ENCODE results near the gene CTNNB1. TPM values are rescaled to one million over a fixed set of nuclear protein-coding genes. Genes with fewer than 3 reads are reported as not detected.
"Not testable (repeated sequence)": the region's sequence is repeated elsewhere in the genome, so short reads cannot be mapped to it uniquely, and the experiment has no call there.

CTNNB1 gene
- total RNA-seq, 1 donor from 2014 or later = 230 TPM

DNA sequence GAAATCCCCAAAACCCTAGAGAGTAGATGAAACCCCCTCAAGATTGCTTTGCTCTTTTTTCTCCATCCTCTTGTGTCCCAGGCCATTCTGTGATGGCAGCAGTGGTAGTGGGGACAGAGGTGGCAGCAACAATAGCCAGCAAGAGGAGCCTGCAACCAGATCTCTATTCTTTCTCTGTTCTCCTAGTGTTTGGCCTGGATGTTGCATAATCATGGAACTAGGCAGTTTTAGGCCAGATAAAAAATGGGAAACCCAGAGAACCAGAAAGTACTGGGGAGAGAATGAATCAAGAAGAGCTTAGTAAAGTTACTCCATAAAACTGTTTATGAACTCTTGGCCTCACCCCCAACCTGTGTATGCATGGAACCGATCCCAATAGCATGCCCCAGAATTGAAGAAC is 52.3 kb downstream of the CTNNB1 start:
- no peak for DNase-seq (ENCODE audit: low spot score)
- H3K4me3 Mint-ChIP-seq (ENCODE audit: low read depth) = no peak overlapping the region
- H3K36me3 Mint-ChIP-seq (ENCODE audit: low read depth) = no peaks in the 10 kb centered on the region
- no peaks in the 10 kb centered on the region for H3K9me3 Mint-ChIP-seq
- intact Hi-C loops (cut with micrococcal nuclease) = no loop called here
- no peak overlapping the region for H3K27ac Mint-ChIP-seq
- peaks cover 7% of the 10 kb centered on the region for H3K27me3 Mint-ChIP-seq (ENCODE audit: low read depth)
- H3K4me1 Mint-ChIP-seq (ENCODE audit: low read depth) = no peaks in the 10 kb centered on the region

DNA sequence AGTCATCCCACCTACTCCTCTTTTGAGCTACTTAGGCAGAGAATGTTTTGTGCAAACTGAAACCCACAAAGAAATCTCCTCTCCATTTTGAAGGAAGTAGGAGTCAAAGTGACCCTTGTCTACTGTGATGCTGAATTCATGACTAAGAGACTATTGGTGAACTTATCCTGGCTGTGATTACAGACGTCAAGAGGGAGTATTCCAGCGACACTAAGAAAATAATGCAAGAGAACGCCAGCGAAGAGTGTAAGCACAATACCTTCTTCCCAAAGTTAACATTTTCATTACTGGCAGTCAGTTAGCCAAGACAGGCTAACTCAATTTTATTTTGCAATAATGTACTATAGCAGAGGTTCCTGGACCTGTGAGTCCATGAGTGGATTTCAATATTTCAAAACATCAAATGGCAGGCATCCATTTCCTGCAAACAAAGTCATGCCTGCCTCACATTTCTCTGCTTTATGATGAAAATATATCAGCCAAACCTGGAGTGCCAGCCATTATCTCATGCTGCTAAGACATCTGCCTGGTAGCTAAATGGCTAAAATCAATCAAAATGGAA is 59.0 kb downstream of the CTNNB1 start:
- H3K4me1 Mint-ChIP-seq (ENCODE audit: low read depth) = no peaks in the 10 kb centered on the region
- no peak overlapping the region for H3K27ac Mint-ChIP-seq
- H3K4me3 Mint-ChIP-seq (ENCODE audit: low read depth) = no peak overlapping the region
- intact Hi-C loops (cut with micrococcal nuclease) = no loop called here
- no peak for DNase-seq (ENCODE audit: low spot score)
- H3K27me3 Mint-ChIP-seq (ENCODE audit: low read depth) = no peaks in the 10 kb centered on the region
- H3K9me3 Mint-ChIP-seq = no peaks in the 10 kb centered on the region
- H3K36me3 Mint-ChIP-seq (ENCODE audit: low read depth) = no peaks in the 10 kb centered on the region

DNA sequence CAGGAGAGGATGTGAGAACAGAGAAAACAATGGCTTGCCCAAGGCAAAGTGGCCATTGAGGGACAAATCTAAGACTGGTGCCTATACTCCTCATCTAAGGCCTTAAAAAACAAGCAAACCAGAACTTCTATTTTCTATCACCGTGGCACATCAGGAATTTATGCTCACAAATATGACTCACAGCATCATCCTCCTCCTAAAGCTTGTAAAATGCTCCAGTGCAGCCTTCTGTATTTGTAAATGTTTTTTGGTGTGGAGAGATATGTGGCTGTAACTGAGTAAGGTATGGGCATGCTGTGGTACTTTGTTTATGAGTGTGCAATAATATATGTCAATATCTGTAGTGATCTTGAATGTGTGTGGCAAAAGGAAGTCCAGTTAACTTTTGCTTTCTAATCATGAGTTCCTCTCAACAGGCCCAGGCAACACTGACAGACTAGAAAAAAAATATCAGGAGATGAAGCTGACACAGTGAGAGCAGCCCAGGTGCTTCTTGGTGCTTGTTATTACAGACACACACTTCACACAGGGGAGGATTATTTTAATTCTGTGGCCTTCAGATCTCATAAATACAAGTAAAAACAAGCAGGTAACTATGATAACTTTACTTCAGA is 60.3 kb downstream of the CTNNB1 start:
- intact Hi-C loops (cut with micrococcal nuclease) = no loop called here
- Mint-ChIP-seq H3K27ac (no peak overlapping the region), H3K36me3 (ENCODE audit: low read depth) (no peaks in the 10 kb centered on the region), H3K9me3 (no peaks in the 10 kb centered on the region), H3K4me3 (ENCODE audit: low read depth) (no peak overlapping the region), H3K27me3 (ENCODE audit: low read depth) (no peaks in the 10 kb centered on the region), H3K4me1 (ENCODE audit: low read depth) (no peaks in the 10 kb centered on the region)
- no peak for DNase-seq (ENCODE audit: low spot score)

DNA sequence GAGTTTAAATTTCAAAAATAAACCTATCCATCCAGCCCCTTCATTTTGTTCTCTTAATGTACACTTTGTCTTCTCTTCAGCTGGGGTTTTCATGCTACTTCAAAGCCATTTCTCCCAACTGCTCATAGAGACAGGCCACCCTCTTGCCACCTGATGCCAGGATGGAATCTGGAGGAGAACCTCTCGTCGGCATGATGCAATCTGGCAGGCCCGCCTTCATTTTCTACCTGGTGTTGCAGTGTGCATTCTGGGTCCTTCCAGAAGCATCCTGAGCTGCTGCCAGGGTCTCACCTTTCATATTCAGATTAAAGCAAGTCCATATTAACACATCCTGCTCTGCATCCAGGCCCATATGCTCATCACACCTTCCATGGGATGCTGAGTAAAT is 60.8 kb downstream of the CTNNB1 start:
- Mint-ChIP-seq H3K9me3 (no peaks in the 10 kb centered on the region), H3K36me3 (ENCODE audit: low read depth) (no peaks in the 10 kb centered on the region), H3K4me3 (ENCODE audit: low read depth) (no peak overlapping the region), H3K27ac (no peak overlapping the region), H3K4me1 (ENCODE audit: low read depth) (no peaks in the 10 kb centered on the region), H3K27me3 (ENCODE audit: low read depth) (no peaks in the 10 kb centered on the region)
- intact Hi-C loops (cut with micrococcal nuclease) = no loop called here
- no peak for DNase-seq (ENCODE audit: low spot score)

DNA sequence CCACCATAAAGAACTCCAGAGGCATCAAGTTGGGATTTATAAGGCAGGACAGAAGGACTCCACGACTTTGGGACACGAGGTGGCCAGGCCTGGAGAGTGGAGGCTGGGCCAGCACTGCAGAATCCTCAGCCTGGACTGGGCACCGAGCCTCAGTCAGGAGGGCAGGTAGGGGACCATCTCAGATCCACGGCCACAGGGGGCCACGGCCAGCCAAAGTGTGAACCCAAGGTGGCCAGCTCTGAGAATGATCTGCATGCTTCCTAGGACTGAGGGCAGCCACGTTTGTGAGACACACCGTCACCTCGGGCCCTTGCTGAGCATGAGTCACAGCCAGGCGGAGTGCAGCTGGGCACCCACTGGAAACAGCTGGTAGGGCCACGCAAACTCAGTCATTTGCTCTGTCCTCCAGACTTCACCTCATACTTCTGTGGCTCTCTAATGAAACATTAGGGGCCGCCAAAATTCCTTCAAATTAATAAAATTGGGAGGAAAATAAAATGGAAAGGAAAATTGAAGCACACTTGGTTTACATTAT is 65.8 kb downstream of the CTNNB1 start:
- no peak for DNase-seq (ENCODE audit: low spot score)

DNA sequence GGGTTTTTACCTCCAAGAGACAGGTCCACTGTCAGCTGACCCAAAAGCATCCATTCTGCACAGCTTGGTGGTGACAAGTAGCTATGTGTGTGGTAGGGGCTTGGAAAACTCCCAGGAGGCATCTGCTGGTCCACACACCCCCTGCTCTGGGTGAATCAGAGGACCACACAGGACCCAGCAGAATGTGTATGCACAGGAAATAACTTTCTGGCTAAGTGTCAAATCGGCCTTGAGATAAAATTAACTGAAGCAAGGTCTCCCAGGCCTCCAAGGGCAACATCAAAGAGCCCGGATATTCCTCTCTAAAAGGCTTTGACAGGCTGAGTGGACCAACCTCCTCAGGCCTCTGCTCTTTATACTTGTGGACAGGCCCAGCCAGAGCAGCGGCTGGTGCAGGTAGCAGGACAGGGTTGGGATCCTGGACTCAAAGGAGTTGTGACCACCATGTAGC is 66.5 kb downstream of the CTNNB1 start:
- Mint-ChIP-seq H3K4me3 (ENCODE audit: low read depth) (no peak overlapping the region), H3K27me3 (ENCODE audit: low read depth) (no peaks in the 10 kb centered on the region), H3K9me3 (no peaks in the 10 kb centered on the region), H3K36me3 (ENCODE audit: low read depth) (no peaks in the 10 kb centered on the region), H3K27ac (no peak overlapping the region), H3K4me1 (ENCODE audit: low read depth) (no peaks in the 10 kb centered on the region)
- intact Hi-C loops (cut with micrococcal nuclease) = no loop called here
- DNase-seq (ENCODE audit: low spot score) = no peak

More for the DNA sequence above, 65.8 kb downstream of the CTNNB1 start:
- no peaks in the 10 kb centered on the region for H3K9me3 Mint-ChIP-seq
- H3K36me3 Mint-ChIP-seq (ENCODE audit: low read depth) = no peaks in the 10 kb centered on the region
- H3K4me1 Mint-ChIP-seq (ENCODE audit: low read depth) = no peaks in the 10 kb centered on the region
- H3K27me3 Mint-ChIP-seq (ENCODE audit: low read depth) = no peaks in the 10 kb centered on the region
- no peak overlapping the region for H3K27ac Mint-ChIP-seq
- H3K4me3 Mint-ChIP-seq (ENCODE audit: low read depth) = no peak overlapping the region
- intact Hi-C loops (cut with micrococcal nuclease) = no loop called here

DNA sequence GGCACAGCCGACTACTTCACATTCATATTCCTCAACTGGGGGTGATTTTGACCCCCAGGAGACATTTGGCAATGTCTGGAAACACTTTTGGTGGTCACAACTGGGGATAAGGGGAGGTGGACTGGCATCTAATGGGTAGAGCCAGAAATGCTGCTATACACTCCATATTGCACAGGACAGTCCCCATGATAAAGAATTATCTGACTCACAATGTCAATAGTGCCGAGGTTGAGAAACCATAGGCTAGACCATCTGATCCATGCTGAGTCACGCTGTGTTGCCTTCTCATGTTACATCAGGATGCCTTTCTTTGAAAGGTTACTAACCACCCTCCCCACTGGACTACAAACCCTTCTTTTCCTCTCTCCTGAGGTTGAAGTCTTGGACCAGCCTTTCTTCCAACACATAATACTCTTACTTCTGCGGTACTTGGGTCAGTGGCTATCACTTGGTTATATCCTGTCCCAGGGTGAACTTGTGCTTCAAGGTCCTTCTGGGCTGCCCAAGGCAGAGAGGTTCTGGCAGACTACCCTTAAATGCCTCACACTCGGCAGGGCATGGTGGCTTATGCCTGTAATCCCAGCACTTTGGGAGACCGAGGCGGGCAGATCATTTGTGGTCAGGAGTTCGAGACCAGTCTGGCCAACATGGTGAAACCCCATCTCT is 68.8 kb downstream of the CTNNB1 start:
- Mint-ChIP-seq H3K27me3 (ENCODE audit: low read depth) (no peaks in the 10 kb centered on the region), H3K36me3 (ENCODE audit: low read depth) (no peaks in the 10 kb centered on the region), H3K27ac (no peak overlapping the region), H3K4me3 (ENCODE audit: low read depth) (no peak overlapping the region), H3K4me1 (ENCODE audit: low read depth) (no peaks in the 10 kb centered on the region), H3K9me3 (no peaks in the 10 kb centered on the region)
- no peak for DNase-seq (ENCODE audit: low spot score)
- intact Hi-C loops (cut with micrococcal nuclease) = no loop called here

DNA sequence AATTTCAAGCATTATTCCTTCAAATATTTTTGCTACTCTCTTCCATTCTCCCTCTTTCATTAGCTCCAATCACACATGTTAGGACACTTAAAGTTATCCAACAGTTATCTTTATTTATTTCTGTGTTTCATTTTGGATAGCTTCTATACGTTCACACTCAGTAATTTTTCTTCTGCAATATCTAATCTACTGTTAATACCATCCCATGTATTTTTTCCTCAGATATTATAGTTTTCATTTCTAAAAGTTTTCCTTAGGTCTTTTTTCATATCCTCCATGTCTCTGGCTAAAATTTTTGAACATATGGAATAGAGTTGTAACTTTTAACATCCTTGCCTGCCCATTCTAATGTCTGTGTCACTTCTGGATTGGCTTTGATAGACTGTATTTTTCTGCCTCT is 73.4 kb downstream of the CTNNB1 start:
- H3K4me3 Mint-ChIP-seq (ENCODE audit: low read depth) = no peak overlapping the region
- no peaks in the 10 kb centered on the region for H3K27me3 Mint-ChIP-seq (ENCODE audit: low read depth)
- no peak for DNase-seq (ENCODE audit: low spot score)
- H3K36me3 Mint-ChIP-seq (ENCODE audit: low read depth) = no peaks in the 10 kb centered on the region
- H3K9me3 Mint-ChIP-seq = no peaks in the 10 kb centered on the region
- no peaks in the 10 kb centered on the region for H3K4me1 Mint-ChIP-seq (ENCODE audit: low read depth)
- H3K27ac Mint-ChIP-seq = no peak overlapping the region
- intact Hi-C loops (cut with micrococcal nuclease) = no loop called here

DNA sequence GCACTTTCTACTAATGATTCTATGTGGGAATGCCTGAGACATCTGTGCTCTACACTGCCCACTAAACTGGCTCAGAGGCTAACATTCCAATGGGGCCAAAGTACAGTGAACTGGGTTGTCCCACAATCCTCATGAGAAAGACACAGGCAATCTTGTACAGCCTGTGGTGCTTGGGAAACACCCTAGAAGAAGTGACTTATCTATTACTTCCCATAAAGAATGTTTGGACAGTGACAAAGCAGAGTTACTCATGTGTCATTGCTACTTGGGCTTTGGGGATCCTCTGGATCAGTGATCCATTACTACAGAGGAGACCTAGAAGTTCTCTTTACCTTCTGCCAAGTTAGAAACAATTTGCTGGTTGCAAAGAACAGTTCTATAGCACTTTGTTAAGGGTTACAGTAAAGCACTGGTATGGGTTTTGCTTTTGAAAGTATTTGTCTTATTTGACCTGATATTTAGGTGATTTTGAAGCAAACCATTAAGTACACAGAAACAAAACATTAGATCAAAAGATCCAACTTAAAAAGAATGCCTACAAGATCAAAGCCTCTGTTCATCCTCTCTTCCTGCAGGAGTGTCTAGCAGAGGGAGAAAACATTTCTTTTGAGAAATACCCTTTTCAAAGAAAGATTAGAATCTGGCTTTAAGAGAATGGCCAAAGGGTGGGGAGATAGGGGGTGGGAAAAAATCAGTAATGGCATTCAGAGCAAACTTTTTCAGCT is 75.8 kb downstream of the CTNNB1 start:
- H3K9me3 Mint-ChIP-seq = no peaks in the 10 kb centered on the region
- no peak overlapping the region for H3K4me3 Mint-ChIP-seq (ENCODE audit: low read depth)
- no peaks in the 10 kb centered on the region for H3K4me1 Mint-ChIP-seq (ENCODE audit: low read depth)
- H3K36me3 Mint-ChIP-seq (ENCODE audit: low read depth) = no peaks in the 10 kb centered on the region
- H3K27me3 Mint-ChIP-seq (ENCODE audit: low read depth) = no peaks in the 10 kb centered on the region
- DNase-seq (ENCODE audit: low spot score) = no peak
- intact Hi-C loops (cut with micrococcal nuclease) = no loop called here
- no peak overlapping the region for H3K27ac Mint-ChIP-seq

DNA sequence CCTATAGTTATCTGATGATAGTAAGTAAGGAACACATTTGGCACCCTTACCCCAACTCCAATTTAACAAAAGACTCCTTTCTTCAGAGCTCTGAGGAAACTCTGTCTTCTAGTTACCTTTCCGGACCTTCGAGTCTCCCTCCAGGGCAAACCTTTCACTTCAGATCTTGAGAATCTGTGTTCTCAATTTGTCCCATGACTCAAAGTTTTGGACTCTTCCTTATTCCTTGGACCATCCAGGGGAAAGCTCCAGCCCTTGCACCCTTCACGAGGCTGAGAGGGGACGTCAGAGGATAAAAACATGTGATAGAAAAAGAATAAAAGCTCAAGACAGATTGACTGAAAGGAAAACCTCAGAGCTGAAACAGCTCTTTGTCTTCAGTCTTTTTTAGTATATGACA is 76.9 kb downstream of the CTNNB1 start:
- no peaks in the 10 kb centered on the region for H3K4me1 Mint-ChIP-seq (ENCODE audit: low read depth)
- no peak overlapping the region for H3K27ac Mint-ChIP-seq
- no peak overlapping the region for H3K4me3 Mint-ChIP-seq (ENCODE audit: low read depth)
- H3K36me3 Mint-ChIP-seq (ENCODE audit: low read depth) = no peaks in the 10 kb centered on the region
- no peak for DNase-seq (ENCODE audit: low spot score)
- intact Hi-C loops (cut with micrococcal nuclease) = no loop called here
- no peaks in the 10 kb centered on the region for H3K9me3 Mint-ChIP-seq
- no peaks in the 10 kb centered on the region for H3K27me3 Mint-ChIP-seq (ENCODE audit: low read depth)

DNA sequence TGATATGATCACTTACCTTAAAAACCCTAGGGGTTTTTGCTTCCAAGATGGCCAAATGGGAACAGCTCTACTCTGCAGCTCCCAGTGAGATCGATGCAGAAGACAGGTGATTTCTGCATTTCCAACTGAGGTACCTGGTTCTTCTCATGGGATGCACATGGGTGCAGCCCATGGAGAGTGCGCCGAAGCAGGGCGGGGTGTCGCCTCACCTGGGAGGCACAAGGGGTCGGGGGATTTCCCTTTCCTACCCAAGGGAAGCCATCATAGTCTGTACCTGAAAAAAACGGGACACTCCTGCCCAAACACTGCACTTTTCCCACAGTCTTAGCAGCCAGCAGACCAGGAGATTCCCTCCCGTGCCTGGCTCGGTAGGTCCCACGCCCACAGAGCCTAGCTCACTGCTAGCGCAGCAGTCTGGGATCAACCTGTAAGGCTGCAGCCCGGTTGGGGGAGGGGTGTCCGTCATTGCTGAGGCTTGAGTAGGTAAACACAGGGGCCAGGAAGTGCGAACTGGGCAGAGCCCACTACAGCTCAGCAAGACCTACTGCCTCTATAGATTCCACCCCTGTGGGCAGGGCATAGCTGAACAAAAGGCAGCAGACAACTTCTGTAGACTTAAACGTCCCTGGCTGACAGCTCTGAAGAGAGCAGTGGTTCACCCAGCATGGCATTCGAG is 78.6 kb downstream of the CTNNB1 start:
- no peaks in the 10 kb centered on the region for H3K36me3 Mint-ChIP-seq (ENCODE audit: low read depth)
- no peaks in the 10 kb centered on the region for H3K27me3 Mint-ChIP-seq (ENCODE audit: low read depth)
- H3K4me3 Mint-ChIP-seq (ENCODE audit: low read depth) = no peak overlapping the region
- no peaks in the 10 kb centered on the region for H3K9me3 Mint-ChIP-seq
- H3K27ac Mint-ChIP-seq = no peak overlapping the region
- intact Hi-C loops (cut with micrococcal nuclease) = no loop called here
- H3K4me1 Mint-ChIP-seq (ENCODE audit: low read depth) = no peaks in the 10 kb centered on the region
- no peak for DNase-seq (ENCODE audit: low spot score)

DNA sequence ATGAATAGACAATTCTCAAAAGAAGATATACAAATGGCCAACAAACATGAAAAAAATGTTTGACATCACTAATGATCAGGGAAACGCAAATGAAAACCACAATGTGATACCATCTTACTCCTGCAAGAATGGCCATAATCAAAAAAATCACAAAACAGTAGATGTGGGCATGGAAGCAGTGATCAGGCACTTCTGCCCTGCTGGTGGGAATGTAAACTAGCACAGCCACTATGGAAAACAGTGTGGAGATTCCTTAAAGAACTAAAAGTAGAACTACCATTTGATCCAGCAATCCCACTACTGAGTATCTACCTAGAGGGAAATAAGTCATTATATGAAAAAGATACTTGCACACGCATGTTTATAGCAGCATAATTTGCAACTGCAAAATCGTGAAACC is 85.6 kb downstream of the CTNNB1 start:
- H3K27me3 Mint-ChIP-seq (ENCODE audit: low read depth); H3K27ac Mint-ChIP-seq; DNase-seq (ENCODE audit: low spot score); H3K4me3 Mint-ChIP-seq (ENCODE audit: low read depth); H3K9me3 Mint-ChIP-seq; H3K4me1 Mint-ChIP-seq (ENCODE audit: low read depth); intact Hi-C loops (cut with micrococcal nuclease); H3K36me3 Mint-ChIP-seq (ENCODE audit: low read depth): not testable (repeated sequence)

Measured in activated T-helper 2 cell treated with anti-CD3 and anti-CD28 coated beads, Interferon-gamma antibody, Interleukin-2, Interleukin-4, amounts not matched to agents 10 μg/mL and 5 μg/mL and 100 μg/mL, durations not matched to agents 14 hours and 24 hours and 36 hours (primary cell).